ENCODE measurements around the gene GPX2. TPM values are rescaled to one million over a fixed set of nuclear protein-coding genes. Genes with fewer than 3 reads are reported as not detected.
A peak's percentile ranks its signal among the peaks of the same experiment; 100 is the strongest.

Gene GPX2
- total RNA-seq, 4 donors from 2014 or later = 115 to 286 (median 143) TPM

DNA sequence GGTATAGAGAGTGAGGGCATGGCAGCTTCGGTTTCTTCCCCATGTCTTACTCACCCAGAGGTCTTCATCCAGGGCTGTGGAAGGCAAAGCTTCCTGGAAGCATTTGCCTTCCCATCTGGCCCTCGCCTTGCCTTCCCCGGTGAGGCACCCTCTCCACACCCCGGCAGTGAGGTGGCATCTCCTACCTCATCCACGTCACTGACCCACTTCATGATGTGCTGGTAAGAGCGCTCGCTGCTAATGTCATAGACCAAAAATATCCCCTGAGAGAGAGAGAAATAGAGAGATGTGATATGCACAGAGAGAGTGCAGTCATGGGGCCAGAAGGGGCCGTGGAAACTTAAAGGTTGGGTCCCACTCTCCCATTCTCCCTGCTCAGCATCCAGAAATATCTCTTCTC, 8.3 kb upstream of the GPX2 start:
- no peak for TF ChIP-seq POLR2A (IDR thresholded peaks at IDR 0.05)
- TF ChIP-seq, protein P1, sequence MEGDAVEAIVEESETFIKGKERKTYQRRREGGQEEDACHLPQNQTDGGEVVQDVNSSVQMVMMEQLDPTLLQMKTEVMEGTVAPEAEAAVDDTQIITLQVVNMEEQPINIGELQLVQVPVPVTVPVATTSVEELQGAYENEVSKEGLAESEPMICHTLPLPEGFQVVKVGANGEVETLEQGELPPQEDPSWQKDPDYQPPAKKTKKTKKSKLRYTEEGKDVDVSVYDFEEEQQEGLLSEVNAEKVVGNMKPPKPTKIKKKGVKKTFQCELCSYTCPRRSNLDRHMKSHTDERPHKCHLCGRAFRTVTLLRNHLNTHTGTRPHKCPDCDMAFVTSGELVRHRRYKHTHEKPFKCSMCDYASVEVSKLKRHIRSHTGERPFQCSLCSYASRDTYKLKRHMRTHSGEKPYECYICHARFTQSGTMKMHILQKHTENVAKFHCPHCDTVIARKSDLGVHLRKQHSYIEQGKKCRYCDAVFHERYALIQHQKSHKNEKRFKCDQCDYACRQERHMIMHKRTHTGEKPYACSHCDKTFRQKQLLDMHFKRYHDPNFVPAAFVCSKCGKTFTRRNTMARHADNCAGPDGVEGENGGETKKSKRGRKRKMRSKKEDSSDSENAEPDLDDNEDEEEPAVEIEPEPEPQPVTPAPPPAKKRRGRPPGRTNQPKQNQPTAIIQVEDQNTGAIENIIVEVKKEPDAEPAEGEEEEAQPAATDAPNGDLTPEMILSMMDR (IDR thresholded peaks at IDR 0.05) = no peak
- H3K36me3 ChIP-seq = peaks cover 0 to 18% (median 0%) of the 10 kb centered on the region in 3 donors

DNA sequence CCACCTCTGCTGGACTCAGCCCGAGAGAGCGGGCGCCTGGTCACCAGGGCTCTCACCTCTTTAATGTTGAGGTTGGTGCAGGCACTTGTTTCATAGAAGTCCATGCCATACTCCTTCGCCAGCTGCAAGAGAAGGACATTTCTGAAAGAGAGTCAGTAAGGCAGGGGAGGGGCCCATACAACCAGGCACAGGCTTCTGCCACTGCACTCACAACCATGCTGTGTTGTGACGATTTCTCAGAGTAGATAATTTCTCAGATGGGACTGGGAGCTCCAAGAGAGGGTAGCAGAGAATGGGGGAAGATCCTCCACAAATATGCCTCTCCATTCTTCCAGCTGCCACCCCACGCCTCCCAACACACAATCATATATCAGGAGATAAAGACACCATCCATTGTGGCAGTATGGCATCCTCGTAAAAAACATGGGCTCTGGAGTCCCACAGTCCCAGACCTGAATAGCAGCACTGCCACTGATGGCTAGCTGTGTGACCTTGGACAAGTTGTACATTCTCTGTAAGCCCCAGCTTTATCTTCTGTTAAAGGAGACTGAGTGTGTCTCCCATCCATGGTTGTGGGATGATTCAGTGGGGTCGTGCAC, 6.2 kb upstream of the GPX2 start:
- Histone ChIP-seq H3K27me3 (no peaks in the 10 kb centered on the region), H3K27ac (no peak overlapping the region), H3K9me3 (no peaks in the 10 kb centered on the region), H3K4me1 (peaks cover 0 to 3% (median 0%) of the 10 kb centered on the region in 4 donors), H3K4me3 (no peak overlapping the region), H3K36me3 (peaks cover 0 to 18% (median 0%) of the 10 kb centered on the region in 3 donors)
- peak in 1 of 3 donors; percentile 22 for DNase-seq
- TF ChIP-seq, protein P1 (IDR thresholded peaks at IDR 0.05) = no peak
- no peak for TF ChIP-seq POLR2A (IDR thresholded peaks at IDR 0.05)

More for the DNA sequence above, 8.3 kb upstream of the GPX2 start:
- no peaks in the 10 kb centered on the region for H3K27me3 ChIP-seq
- H3K27ac ChIP-seq = no peak overlapping the region
- no peaks in the 10 kb centered on the region for H3K9me3 ChIP-seq
- no peaks in the 10 kb centered on the region for H3K4me1 ChIP-seq
- H3K4me3 ChIP-seq = no peak overlapping the region
- DNase-seq = no peak

DNA sequence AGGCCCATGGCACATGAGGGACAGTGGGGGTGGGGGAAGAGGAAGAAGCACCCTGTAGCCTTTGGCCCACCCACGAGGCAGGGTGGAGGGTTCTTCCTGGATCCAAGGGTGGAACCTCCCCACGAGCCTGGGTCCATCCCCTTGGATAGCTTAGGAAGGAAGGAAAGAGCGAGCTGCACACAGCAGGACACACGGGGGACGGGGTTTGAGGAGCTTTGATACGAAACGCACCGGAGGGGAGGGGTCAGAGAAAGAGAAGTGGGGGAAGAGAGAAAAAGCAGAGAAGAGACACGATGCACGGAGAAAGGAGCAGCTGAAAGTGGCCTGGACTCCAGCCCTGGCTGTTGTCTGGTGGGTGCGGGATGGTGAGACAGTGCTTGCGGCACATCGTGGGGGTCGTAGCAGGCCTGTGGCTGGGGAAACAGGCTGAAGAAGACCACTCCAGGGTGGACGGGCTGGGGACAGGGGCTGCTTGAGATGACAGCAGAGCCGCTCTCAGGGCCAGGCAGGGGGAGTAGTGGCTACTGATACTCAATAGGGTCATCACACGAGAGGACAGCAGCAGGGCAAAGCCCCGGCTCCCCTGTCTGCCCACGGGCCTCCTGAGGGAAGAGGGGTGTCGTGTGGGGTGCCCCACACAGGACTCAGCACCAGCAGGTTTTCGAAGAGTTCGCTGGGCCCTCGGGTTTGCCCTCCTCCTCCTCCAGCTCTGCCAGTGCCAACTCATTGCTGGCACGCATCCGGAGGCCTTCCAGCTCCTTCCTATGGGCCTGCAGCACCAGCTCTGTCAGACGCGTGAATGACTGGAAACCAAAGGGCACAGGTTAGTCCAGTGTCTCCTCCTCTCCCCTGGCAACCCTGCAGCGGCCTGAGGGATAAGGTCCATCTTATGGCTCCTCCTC, 5.4 kb upstream of the GPX2 start:
- Histone ChIP-seq H3K4me1 (peaks cover 0 to 10% (median 0%) of the 10 kb centered on the region in 4 donors), H3K9me3 (no peaks in the 10 kb centered on the region), H3K36me3 (peaks cover 0 to 18% (median 0%) of the 10 kb centered on the region in 3 donors), H3K4me3 (no peak overlapping the region), H3K27ac (peak overlapping the region in 1 of 4 donors; percentile 58), H3K27me3 (no peaks in the 10 kb centered on the region)
- TF ChIP-seq, protein P1 (IDR thresholded peaks at IDR 0.05) = no peak
- TF ChIP-seq POLR2A (IDR thresholded peaks at IDR 0.05) = no peak
- DNase-seq = peak in 2 of 3 donors; percentile 64 to 70

DNA sequence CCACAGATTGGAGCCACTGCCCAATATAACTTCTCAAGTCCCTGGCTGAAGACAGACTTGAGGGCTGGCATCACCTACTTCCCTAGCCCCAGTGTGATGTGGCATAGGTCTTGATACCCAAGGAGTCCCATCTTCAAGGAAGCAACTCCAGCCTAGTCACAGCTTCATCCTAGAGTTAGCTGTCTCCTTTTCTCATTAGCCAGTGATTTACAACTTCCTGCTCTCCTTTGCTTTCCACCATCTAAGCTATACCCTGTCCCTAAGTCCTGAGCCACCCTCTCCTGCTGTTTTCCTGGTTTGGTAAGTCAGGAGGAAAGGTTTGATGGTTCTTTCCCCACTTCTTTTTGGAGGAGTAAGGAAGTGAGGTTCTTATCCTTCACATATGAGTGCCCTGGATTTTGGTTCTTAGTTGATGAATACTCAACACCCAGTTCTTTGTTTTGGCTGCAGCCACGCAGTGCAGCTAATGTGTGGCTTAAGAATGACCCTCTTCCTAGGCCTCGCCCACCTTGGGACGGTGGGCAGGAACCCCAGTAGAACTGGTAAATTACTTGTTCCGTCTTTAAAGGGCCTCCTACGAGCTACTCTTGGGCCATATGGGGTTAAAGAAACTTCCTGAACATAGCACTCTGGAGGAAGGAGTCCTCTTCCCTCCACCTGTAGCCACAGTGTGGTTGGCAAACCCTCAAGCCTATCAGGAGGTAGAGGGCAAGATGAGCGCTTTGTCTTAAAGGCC, 3.9 kb upstream of the GPX2 start:
- Histone ChIP-seq H3K4me1 (peaks cover 0 to 11% (median 0%) of the 10 kb centered on the region in 4 donors), H3K4me3 (no peak overlapping the region), H3K9me3 (no peaks in the 10 kb centered on the region), H3K36me3 (peaks cover 0 to 12% (median 0%) of the 10 kb centered on the region in 3 donors), H3K27ac (no peak overlapping the region), H3K27me3 (no peaks in the 10 kb centered on the region)
- DNase-seq = peak in 1 of 3 donors; percentile 19
- no peak for TF ChIP-seq POLR2A (IDR thresholded peaks at IDR 0.05)
- TF ChIP-seq, protein P1 (IDR thresholded peaks at IDR 0.05) = no peak

DNA sequence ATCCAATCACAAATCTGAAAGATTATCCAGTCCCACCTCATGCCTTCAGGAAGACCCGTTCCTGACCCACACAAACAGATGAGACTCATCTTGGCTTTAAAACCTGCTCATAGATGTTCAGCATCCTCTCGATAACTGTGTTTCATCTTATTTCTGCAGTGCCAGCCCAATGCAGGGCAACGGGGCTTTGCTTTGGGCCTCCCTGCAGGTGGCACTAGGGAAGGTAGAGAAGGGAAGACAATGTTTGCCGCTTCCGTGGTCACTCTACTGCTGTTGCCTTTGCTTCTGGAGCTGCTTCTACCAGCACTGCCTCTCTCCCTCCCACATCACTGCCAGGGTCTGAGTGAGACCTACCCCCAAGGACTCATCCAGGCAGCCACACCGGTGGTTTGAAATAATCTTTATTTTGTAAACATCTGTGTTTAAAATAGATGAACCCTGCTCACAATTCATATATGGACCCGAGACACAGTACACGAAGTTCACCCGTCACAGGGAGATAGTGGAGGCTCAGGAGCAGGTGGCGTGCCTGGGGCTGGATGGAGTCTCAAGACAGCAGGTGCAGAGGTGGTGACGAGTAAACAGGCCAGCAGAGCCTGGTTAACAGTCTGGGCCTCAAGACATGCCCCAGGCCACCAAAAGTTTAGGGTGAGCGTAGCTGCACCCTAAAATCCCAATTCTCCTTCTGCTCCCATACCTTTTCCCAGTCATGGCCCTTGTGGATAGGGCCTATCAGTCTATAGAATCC, 3.1 kb upstream of the GPX2 start:
- TF ChIP-seq, protein P1 (IDR thresholded peaks at IDR 0.05) = no peak
- TF ChIP-seq POLR2A (IDR thresholded peaks at IDR 0.05) = no peak
- no peak overlapping the region for H3K4me3 ChIP-seq
- peaks cover 0 to 12% (median 0%) of the 10 kb centered on the region in 3 donors for H3K36me3 ChIP-seq
- peaks cover 0 to 11% (median 0%) of the 10 kb centered on the region in 4 donors for H3K4me1 ChIP-seq
- DNase-seq = peak in 1 of 3 donors; percentile 38
- H3K9me3 ChIP-seq = no peaks in the 10 kb centered on the region
- H3K27me3 ChIP-seq = no peaks in the 10 kb centered on the region
- H3K27ac ChIP-seq = no peak overlapping the region

Measured in Peyer's patch (tissue), 4 donors.